ENCODE data around the gene SKOR1.

SKOR1 gene

DNA sequence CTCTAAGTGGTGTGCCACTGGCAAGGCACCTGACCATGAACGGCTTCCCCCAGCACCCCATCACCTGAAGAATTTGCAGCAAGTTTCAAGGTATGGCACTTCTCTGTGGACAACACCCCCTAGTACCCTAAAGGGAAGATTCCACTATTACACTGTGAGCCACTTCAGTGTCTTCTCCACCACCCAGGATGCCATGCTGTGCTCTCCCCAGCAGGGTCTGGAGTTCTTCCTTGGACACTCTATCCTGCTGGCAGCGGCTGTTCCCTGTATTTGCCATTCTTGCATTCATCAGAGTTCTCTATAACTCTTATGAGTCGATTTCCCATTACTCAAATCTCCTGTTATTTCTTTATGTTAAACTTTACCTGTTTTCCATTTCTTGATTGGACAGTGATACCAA, 48.5 kb downstream of the SKOR1 start:
- DNase-seq (ENCODE audit: low read depth, low spot score), result no peak
- no peak overlapping the region for H3K4me3 ChIP-seq (ENCODE audit: low read length)

- no peak overlapping the region for H3K4me3 ChIP-seq (ENCODE audit: low read length)
- no peak for DNase-seq (ENCODE audit: low read depth, low spot score)
These were observed 53.5 kb downstream of the SKOR1 start for GRCh38 chr15:67878712-67879206.

- no peak for DNase-seq (ENCODE audit: low read depth, low spot score)
- H3K4me3 ChIP-seq (ENCODE audit: low read length), result no peak overlapping the region
These were observed 54.3 kb downstream of the SKOR1 start for GRCh38 chr15:67879440-67880129.

GRCh38 chr15:67880651-67881182, 55.4 kb downstream of the SKOR1 start:
- no peak overlapping the region for H3K4me3 ChIP-seq (ENCODE audit: low read length)
- DNase-seq (ENCODE audit: low read depth, low spot score), result no peak

DNA sequence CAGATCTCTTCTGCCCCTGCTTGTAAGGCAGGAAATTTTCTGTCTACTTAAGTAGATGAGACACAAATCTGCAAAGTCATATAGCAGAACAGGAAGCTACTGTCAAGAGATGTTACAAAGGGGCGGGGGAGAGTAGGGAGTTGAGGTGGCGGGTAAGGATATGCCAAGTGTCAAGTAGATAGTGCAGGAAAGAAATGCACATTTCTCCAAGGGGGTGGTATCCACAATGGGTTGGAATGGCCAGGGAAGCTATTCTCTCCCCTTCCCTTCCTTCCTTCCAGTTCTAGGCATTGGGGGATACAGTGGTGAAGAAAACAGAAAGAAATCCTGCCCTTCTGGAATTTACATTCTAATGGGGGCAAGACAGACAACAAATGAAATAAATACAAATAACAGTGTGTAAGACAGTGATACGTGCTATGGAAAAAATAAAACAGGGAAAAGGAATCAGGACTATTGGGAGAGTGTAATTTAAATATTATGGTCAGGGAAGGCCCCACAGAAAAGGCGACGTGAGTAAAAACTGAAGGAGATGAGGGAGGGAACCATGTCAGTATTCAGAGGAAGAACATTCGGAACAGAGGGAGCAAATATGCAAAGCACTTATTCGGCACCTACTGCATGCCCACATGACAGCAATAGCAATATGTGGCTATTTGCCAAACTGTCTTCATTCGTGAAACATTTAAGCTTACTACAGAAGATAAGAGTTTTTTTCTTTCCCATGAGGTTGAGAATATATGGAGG, 57.4 kb downstream of the SKOR1 start:
- no peak overlapping the region for H3K4me3 ChIP-seq (ENCODE audit: low read length)
- DNase-seq (ENCODE audit: low read depth, low spot score), result peak; percentile 92

- DNase-seq (ENCODE audit: low read depth, low spot score), result no peak
- no peak overlapping the region for H3K4me3 ChIP-seq (ENCODE audit: low read length)
These were observed 58.0 kb downstream of the SKOR1 start for GRCh38 chr15:67883234-67883773.

GRCh38 chr15:67884009-67884408, 58.7 kb downstream of the SKOR1 start:
- no peak for DNase-seq (ENCODE audit: low read depth, low spot score)
- H3K4me3 ChIP-seq (ENCODE audit: low read length), result peak overlapping the region; percentile 57
